Activated CD8-positive, alpha-beta T cell treated with anti-CD3 and anti-CD28 coated beads for 36 hours (primary cell): ENCODE results near the gene PDHX. TPM values are rescaled to one million over a fixed set of nuclear protein-coding genes. Genes with fewer than 3 reads are reported as not detected.

Experiments
- ATAC-seq: fragments of 200-7000 bp; cut with Tn5 transposase; one replicate; pipeline ENCODE4 v1.10.0; 2021; ENCODE audit warnings: mild to moderate bottlenecking, moderate library complexity
- CTCF ChIA-PET: fragments of 350-600 bp; sonication (Branson Sonifier 250); formaldehyde crosslinking; loops from one replicate; lab custom pipeline; 2021; ENCODE audit warnings: antibody characterized with exemption; lab: Charles Lee
- POLR2A ChIA-PET: fragments of 350-600 bp; sonication (Branson Sonifier 250); formaldehyde crosslinking; loops from one replicate; lab custom pipeline; 2021; ENCODE audit warnings: antibody characterized with exemption; lab: Charles Lee
- DNase-seq: peaks from one replicate; pipeline ENCODE4 v3.0.0-alpha.2; 2020
- H3K27ac Mint-ChIP-seq: one replicate; pipeline ENCODE4 v1.8.0; 2021; ENCODE audit warnings: mild to moderate bottlenecking, mixed read lengths
- H3K27me3 Mint-ChIP-seq: one replicate; pipeline ENCODE4 v1.8.0; 2021; ENCODE audit warnings: mixed read lengths
- H3K36me3 Mint-ChIP-seq: one replicate; pipeline ENCODE4 v1.8.0; 2021; ENCODE audit warnings: low read depth, mixed read lengths
- H3K4me1 Mint-ChIP-seq: one replicate; pipeline ENCODE4 v1.8.0; 2021; ENCODE audit warnings: low read depth, mixed read lengths
- H3K4me3 Mint-ChIP-seq: one replicate; pipeline ENCODE4 v1.8.0; 2021; ENCODE audit warnings: mild to moderate bottlenecking, moderate library complexity, mixed read lengths
- H3K9me3 Mint-ChIP-seq: one replicate; pipeline ENCODE4 v1.8.0; 2021; ENCODE audit warnings: mixed read lengths
- intact Hi-C: fragments of 100-400 bp; cut with micrococcal nuclease; formaldehyde crosslinking; loops from one replicate; pipeline ENCODE4 v1.10.0; 2022
- total RNA-seq, 2 experiments: library from RNA; stranded (reverse); gene quantifications; one replicate each; pipeline ENCODE4 v1.2.3, GENCODE V29; 2021
- TF ChIP-seq, protein P1 (sequence below): fragments of 200-600 bp; IDR thresholded peaks from one replicate; pipeline ENCODE4 v1.8.0; 2022; ENCODE audit warnings: antibody characterized with exemption, mild to moderate bottlenecking

PDHX gene
- total RNA-seq, 2 experiments from 2014 or later = 37.1 to 37.4 TPM

DNA sequence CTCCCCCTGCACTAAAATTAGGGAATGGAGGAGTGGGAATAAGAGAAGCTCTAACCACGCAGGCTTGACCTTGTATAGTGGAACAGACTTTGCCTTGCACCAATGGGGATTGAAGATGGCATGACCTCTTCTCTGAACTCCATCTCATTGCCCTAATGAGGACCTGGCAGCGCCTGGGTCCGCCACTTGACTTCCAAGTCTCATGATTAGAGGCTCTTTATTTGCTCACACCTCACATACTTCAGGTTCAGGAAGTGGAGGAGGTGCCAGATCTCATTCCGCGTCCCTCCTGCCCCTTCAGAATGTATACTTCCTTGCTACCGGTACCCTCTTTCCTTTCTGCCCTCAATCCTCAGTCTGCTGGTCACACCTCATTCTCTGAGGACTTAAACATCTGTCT is 116.6 kb downstream of the PDHX start:
- Mint-ChIP-seq H3K4me3 (no peak overlapping the region), H3K9me3 (peaks cover 9% of the 10 kb centered on the region), H3K27me3 (no peaks in the 10 kb centered on the region), H3K36me3 (no peaks in the 10 kb centered on the region), H3K4me1 (peaks cover 51% of the 10 kb centered on the region), H3K27ac (no peak overlapping the region)
- ATAC-seq (no peak), DNase-seq (no peak)
- ChIA-PET POLR2A (no interaction called here), CTCF (interaction anchor here (1.4 to 1.6 kb wide), 3 partner anchors 8 to 94 kb away, joined by 3 to 4 read pairs (median 3); no protein-coding TSS in a partner anchor)
- TF ChIP-seq, protein P1, sequence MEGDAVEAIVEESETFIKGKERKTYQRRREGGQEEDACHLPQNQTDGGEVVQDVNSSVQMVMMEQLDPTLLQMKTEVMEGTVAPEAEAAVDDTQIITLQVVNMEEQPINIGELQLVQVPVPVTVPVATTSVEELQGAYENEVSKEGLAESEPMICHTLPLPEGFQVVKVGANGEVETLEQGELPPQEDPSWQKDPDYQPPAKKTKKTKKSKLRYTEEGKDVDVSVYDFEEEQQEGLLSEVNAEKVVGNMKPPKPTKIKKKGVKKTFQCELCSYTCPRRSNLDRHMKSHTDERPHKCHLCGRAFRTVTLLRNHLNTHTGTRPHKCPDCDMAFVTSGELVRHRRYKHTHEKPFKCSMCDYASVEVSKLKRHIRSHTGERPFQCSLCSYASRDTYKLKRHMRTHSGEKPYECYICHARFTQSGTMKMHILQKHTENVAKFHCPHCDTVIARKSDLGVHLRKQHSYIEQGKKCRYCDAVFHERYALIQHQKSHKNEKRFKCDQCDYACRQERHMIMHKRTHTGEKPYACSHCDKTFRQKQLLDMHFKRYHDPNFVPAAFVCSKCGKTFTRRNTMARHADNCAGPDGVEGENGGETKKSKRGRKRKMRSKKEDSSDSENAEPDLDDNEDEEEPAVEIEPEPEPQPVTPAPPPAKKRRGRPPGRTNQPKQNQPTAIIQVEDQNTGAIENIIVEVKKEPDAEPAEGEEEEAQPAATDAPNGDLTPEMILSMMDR = no peak
- intact Hi-C loops = no loop called here

DNA sequence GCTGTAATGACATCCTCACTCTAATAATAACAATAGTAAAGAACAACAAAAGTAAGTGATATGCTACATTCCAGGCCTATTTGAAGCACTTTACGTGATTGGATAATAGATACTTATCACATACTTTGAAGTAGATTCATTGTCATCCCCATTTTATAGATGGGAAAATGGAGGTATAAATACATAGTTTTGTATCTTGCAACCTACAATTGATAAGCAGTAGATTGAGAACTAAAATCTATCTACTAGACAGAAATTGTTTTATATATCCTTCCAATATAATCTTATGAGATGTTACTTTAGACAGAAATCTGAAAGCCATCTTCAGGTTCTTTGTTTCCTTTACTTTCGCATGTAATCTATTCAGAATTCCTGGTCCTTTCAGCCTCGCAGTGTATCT is 118.0 kb downstream of the PDHX start:
- ChIA-PET CTCF (interaction anchor here (1.1 kb wide), 1 partner anchor 13 kb away, joined by 4 read pairs; no protein-coding TSS in a partner anchor), POLR2A (no interaction called here)
- H3K27ac Mint-ChIP-seq = no peak overlapping the region
- H3K36me3 Mint-ChIP-seq = no peaks in the 10 kb centered on the region
- H3K4me1 Mint-ChIP-seq = peaks cover 64% of the 10 kb centered on the region
- TF ChIP-seq, protein P1 = no peak
- no peaks in the 10 kb centered on the region for H3K27me3 Mint-ChIP-seq
- H3K4me3 Mint-ChIP-seq = no peak overlapping the region
- ATAC-seq (no peak), DNase-seq (no peak)
- peaks cover 6% of the 10 kb centered on the region for H3K9me3 Mint-ChIP-seq
- intact Hi-C loops = no loop called here

DNA sequence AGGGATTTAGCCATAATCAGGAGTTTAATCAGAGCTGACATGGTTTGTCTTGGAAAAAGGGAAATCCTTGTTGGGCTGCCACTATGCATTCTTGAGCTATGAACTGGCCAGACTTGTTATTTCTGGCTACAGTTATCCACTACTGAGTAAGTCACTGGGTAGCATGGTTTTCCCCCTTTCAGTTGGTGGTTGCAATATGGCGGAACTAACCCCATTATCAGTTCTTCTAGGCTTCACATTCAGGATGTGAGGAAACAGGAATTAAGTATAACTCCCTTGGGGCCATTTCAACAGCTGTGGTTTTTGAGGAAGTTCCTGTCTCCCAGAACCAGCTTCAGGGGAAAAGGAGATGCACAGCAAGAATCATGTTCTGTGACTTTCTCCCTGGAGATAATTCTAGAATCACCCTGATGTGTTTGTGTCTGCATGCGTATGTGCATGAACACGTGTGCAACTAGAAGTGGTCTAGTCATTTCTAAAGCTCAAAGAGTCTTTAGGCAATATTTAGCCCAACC is 119.5 kb downstream of the PDHX start:
- H3K9me3 Mint-ChIP-seq = peaks cover 6% of the 10 kb centered on the region
- no peak overlapping the region for H3K4me3 Mint-ChIP-seq
- TF ChIP-seq, protein P1 = no peak
- DNase-seq (no peak), ATAC-seq (no peak)
- CTCF ChIA-PET = interaction anchor here (1.1 to 1.7 kb wide), 3 partner anchors 9 to 357 kb away, joined by 3 to 4 read pairs (median 4); no protein-coding TSS in a partner anchor
- H3K36me3 Mint-ChIP-seq = no peaks in the 10 kb centered on the region
- peaks cover 66% of the 10 kb centered on the region for H3K4me1 Mint-ChIP-seq
- POLR2A ChIA-PET = interaction anchor here (1.1 to 2.0 kb wide), 3 partner anchors 11 to 138 kb away, joined by 3 to 6 read pairs (median 3); no protein-coding TSS in a partner anchor
- no peaks in the 10 kb centered on the region for H3K27me3 Mint-ChIP-seq
- no peak overlapping the region for H3K27ac Mint-ChIP-seq
- intact Hi-C loops = no loop called here

DNA sequence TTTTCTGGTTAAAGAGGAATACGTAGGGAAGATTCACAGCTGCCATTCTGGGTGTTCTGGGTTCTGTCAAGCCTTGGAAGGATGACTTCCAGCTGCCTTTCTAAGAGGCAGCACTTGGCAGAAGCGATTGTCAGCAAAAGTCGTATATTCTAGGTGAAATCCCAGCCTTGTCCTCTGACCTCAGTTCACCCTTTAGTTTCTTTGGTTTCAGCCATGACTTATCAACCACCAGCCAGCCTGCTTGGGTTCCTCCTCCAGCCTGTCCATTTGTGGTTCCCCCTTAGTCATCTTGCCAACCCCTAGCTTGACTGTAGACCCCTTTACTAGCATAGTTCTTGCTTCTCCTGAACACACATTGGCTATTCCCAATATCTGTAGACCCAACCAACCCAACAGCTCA is 120.2 kb downstream of the PDHX start:
- H3K4me1 Mint-ChIP-seq = peaks cover 68% of the 10 kb centered on the region
- intact Hi-C loops = no loop called here
- POLR2A ChIA-PET = interaction anchor here (1.1 to 2.0 kb wide), 3 partner anchors 11 to 138 kb away, joined by 3 to 6 read pairs (median 3); no protein-coding TSS in a partner anchor
- peaks cover 6% of the 10 kb centered on the region for H3K9me3 Mint-ChIP-seq
- DNase-seq = peak; percentile 53
- TF ChIP-seq, protein P1 = no peak
- H3K27me3 Mint-ChIP-seq = no peaks in the 10 kb centered on the region
- no peak overlapping the region for H3K4me3 Mint-ChIP-seq
- CTCF ChIA-PET = interaction anchor here (1.1 to 1.7 kb wide), 3 partner anchors 8 to 356 kb away, joined by 3 to 4 read pairs (median 4); no protein-coding TSS in a partner anchor
- H3K36me3 Mint-ChIP-seq = no peaks in the 10 kb centered on the region
- H3K27ac Mint-ChIP-seq = peak overlapping the region; percentile 18
- peak; percentile 18 for ATAC-seq

DNA sequence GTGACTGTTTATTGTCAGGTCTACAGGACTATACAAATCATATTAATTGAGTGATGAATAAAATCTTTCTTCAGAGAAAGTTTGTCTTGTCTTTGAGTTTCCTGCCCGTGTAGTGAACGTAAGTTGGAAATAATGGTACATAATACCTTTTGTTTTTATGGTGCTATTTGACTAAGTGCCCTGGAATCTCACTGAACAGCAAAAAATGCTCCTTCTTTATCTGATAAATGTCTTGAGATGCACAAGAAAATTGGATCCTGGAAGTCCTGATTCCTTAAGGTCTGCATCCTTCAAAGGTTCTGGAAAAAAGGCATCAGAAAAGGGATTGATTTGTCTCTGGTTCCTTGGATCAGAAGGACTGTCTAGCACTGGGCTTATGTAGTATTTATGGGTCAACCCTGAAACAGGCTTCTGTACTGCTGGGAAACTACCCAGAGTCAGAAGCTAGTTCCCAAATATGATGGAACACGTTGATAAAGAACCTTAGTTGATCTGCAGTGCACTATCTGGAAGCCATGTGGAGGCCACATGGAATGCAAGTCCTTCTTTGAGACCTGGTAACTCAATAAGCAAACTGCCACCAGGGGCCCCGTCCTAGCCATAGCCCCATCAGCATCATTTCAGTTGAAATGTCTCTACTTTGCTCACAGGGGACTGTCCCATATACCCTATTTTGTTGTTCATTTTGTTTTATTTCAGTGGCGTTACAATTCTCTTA is 122.0 kb downstream of the PDHX start:
- CTCF ChIA-PET = interaction anchor here (1.0 kb wide), 1 partner anchor 13 kb away, joined by 3 read pairs; no protein-coding TSS in a partner anchor
- intact Hi-C loops = no loop called here
- ATAC-seq = no peak
- Mint-ChIP-seq H3K4me3 (no peak overlapping the region), H3K36me3 (no peaks in the 10 kb centered on the region), H3K27me3 (no peaks in the 10 kb centered on the region), H3K4me1 (peaks cover 68% of the 10 kb centered on the region), H3K27ac (no peak overlapping the region), H3K9me3 (peaks cover 4% of the 10 kb centered on the region)
- POLR2A ChIA-PET = no interaction called here
- TF ChIP-seq, protein P1 = no peak
- DNase-seq = peak; percentile 61
